Activated naive CD4-positive, alpha-beta T cell treated with anti-CD3 and anti-CD28 coated beads for 36 hours (primary cell): ENCODE results near the gene PSTPIP1. TPM values are rescaled to one million over a fixed set of nuclear protein-coding genes. Genes with fewer than 3 reads are reported as not detected.

Experiments
- CTCF ChIA-PET: fragments of 350-600 bp; sonication (Branson Sonifier 250); formaldehyde crosslinking; loops from one replicate; lab custom pipeline; 2021; ENCODE audit warnings: antibody characterized with exemption; lab: Charles Lee
- DNase-seq: peaks from one replicate; pipeline ENCODE4 v3.0.0-alpha.2; 2020
- H3K27ac Mint-ChIP-seq: one replicate; pipeline ENCODE4 v1.8.0; 2021; ENCODE audit warnings: mild to moderate bottlenecking, mixed read lengths
- H3K27me3 Mint-ChIP-seq: one replicate; pipeline ENCODE4 v1.8.0; 2021; ENCODE audit warnings: low read depth, mixed read lengths
- H3K36me3 Mint-ChIP-seq: one replicate; pipeline ENCODE4 v1.8.0; 2021; ENCODE audit warnings: low read depth, mixed read lengths
- H3K4me1 Mint-ChIP-seq: one replicate; pipeline ENCODE4 v1.8.0; 2021; ENCODE audit warnings: low read depth, mixed read lengths
- H3K4me3 Mint-ChIP-seq: one replicate; pipeline ENCODE4 v1.8.0; 2021; ENCODE audit warnings: mild to moderate bottlenecking, moderate library complexity, mixed read lengths
- H3K9me3 Mint-ChIP-seq: one replicate; pipeline ENCODE4 v1.8.0; 2021; ENCODE audit warnings: mixed read lengths
- intact Hi-C: fragments of 100-400 bp; cut with micrococcal nuclease; formaldehyde crosslinking; loops from one replicate; pipeline ENCODE4 v1.15.1; 2023
- total RNA-seq, 2 experiments: library from RNA; stranded (reverse); gene quantifications; one replicate each; pipeline ENCODE4 v1.2.3, GENCODE V29; 2021

The PSTPIP1 gene
- total RNA-seq, 2 experiments from 2014 or later, result 94.2 to 102 TPM

GRCh38 chr15:77063249-77063648 lies 68.3 kb downstream of the PSTPIP1 start:
- Mint-ChIP-seq H3K4me3 (no peak overlapping the region), H3K27me3 (no peaks in the 10 kb centered on the region), H3K36me3 (no peaks in the 10 kb centered on the region), H3K9me3 (no peaks in the 10 kb centered on the region), H3K27ac (no peak overlapping the region), H3K4me1 (peaks cover 39% of the 10 kb centered on the region)
- CTCF ChIA-PET, result interaction anchor here (1.3 kb wide), 1 partner anchor 29 kb away, joined by 3 read pairs; no protein-coding TSS in a partner anchor
- intact Hi-C loops, result no loop called here
- no peak for DNase-seq

- Mint-ChIP-seq H3K36me3 (no peaks in the 10 kb centered on the region), H3K27me3 (no peaks in the 10 kb centered on the region), H3K27ac (no peak overlapping the region), H3K9me3 (no peaks in the 10 kb centered on the region), H3K4me1 (peaks cover 43% of the 10 kb centered on the region), H3K4me3 (no peak overlapping the region)
- intact Hi-C loops, result no loop called here
- no peak for DNase-seq
- CTCF ChIA-PET, result interaction anchor here (0.6 to 1.3 kb wide), 3 partner anchors 29 to 895 kb away, joined by 3 read pairs; no protein-coding TSS in a partner anchor
These were observed 69.1 kb downstream of the PSTPIP1 start for GRCh38 chr15:77064063-77064462.

DNA sequence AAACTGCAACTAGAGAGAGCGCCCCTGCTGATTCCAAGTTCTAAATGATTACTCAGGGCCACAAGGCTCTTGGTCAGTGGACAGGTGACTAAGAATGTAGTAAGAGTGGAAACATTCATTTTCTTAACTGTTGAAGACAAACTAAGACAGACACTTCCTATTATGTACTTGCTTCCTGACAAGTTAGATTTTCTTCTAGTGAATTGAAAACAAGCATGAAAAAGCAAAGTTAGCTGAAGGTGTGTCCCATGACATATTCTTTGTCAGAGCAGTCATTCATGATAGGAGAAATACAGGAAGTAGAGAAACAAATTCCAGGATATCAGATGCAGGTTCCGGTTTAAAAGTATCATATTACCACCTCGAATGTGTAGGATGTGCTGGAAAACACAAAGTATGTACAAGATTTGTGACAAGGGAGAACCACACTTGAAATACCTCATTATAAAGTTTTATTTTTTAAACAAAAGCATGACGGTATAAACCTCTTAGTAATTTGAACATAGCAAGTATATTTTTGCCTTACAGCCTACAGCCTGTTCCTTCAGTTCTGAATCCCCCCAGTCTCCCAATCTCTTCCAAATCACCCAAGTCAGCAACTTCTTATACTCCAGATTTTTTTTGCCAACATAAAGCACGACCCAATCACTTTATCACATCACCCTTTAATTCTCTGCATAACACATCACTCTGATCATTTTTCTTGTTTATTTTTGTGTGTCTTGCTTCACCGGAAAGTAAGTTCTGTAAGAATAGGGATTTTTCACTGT lies 69.8 kb downstream of the PSTPIP1 start:
- peaks cover 42% of the 10 kb centered on the region for H3K4me1 Mint-ChIP-seq
- CTCF ChIA-PET, result interaction anchor here (0.6 to 0.7 kb wide), 2 partner anchors 45 to 894 kb away, joined by 3 read pairs; no protein-coding TSS in a partner anchor
- no peaks in the 10 kb centered on the region for H3K36me3 Mint-ChIP-seq
- H3K9me3 Mint-ChIP-seq, result no peaks in the 10 kb centered on the region
- no peaks in the 10 kb centered on the region for H3K27me3 Mint-ChIP-seq
- DNase-seq, result no peak
- H3K27ac Mint-ChIP-seq, result no peak overlapping the region
- intact Hi-C loops, result no loop called here
- no peak overlapping the region for H3K4me3 Mint-ChIP-seq

DNA sequence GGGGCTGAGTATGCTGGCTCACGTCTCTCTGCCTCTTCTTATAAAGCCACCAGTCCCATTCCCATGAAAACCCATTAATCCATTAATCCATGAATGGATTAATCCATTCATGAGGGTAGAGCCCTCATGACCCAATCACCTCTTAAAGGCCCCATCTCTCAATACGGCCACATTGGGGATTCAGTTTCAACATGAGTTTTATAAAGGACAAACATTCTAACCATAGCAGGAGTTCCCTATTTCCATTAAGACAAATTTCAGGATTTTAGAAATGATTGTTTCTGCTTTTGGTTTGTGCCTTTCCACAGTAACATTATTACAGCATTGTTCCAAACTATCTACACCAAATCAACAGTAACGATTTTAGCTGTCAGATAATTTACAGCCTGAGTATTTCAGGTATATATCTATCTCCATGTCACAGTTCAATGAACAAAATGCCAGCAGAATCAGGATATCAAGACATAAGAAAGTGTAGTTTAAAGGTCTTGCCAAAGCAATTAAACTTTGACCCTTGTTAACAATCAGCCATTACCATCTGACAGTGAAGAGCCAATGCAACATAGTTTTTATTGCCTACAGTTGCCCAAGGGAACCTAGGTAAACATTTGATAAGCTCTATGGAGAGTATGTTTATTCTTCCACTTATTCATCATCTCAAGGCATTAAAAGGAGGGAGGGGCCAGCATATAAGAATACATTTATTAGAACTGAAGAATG lies 72.2 kb downstream of the PSTPIP1 start:
- no peak for DNase-seq
- no peaks in the 10 kb centered on the region for H3K9me3 Mint-ChIP-seq
- H3K36me3 Mint-ChIP-seq, result no peaks in the 10 kb centered on the region
- intact Hi-C loops, result no loop called here
- CTCF ChIA-PET, result interaction anchor here (2.3 kb wide), 1 partner anchor 8 kb away, joined by 5 read pairs; no protein-coding TSS in a partner anchor
- no peak overlapping the region for H3K4me3 Mint-ChIP-seq
- H3K27ac Mint-ChIP-seq, result no peak overlapping the region
- H3K4me1 Mint-ChIP-seq, result peaks cover 45% of the 10 kb centered on the region
- H3K27me3 Mint-ChIP-seq, result no peaks in the 10 kb centered on the region

DNA sequence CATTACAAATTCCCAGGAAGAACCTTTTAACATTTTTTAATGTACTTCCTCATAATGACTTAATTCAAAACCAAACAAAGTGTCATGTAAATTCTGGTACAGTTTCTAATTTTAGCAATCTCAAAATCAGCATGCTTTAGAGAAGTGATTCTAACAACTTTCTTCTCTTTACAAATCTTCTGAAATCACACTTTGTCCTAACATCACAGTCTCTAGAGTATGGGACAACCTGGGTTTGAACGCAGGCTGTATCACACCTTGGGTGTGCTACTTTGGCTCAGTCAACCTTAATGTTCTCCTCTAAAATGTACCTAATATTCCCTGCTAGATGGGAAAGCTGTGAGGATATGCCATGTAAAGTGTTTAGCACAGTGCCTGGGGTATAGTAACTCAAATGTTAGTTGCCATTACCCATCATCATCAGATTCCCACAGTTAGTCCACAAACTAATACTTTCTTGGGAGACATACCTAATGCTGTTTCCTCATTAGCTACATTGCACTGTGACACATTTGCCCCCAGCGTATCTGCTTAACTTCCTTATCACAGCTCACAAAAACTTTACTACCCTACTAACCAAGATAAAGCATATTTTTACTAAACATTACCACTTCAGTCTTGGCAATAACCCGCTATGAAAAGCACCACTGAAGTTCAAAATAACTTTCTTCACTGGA lies 72.9 kb downstream of the PSTPIP1 start:
- Mint-ChIP-seq H3K4me3 (no peak overlapping the region), H3K27ac (no peak overlapping the region), H3K27me3 (no peaks in the 10 kb centered on the region), H3K9me3 (no peaks in the 10 kb centered on the region), H3K4me1 (peaks cover 45% of the 10 kb centered on the region), H3K36me3 (no peaks in the 10 kb centered on the region)
- CTCF ChIA-PET, result interaction anchor here (2.3 kb wide), 1 partner anchor 9 kb away, joined by 5 read pairs; no protein-coding TSS in a partner anchor
- intact Hi-C loops, result no loop called here
- DNase-seq, result no peak

- CTCF ChIA-PET, result interaction anchor here (0.7 to 2.3 kb wide), 3 partner anchors 10 to 481 kb away, joined by 3 to 5 read pairs (median 3); no protein-coding TSS in a partner anchor
- Mint-ChIP-seq H3K4me1 (peaks cover 43% of the 10 kb centered on the region), H3K4me3 (no peak overlapping the region), H3K27me3 (no peaks in the 10 kb centered on the region), H3K27ac (no peak overlapping the region), H3K9me3 (no peaks in the 10 kb centered on the region), H3K36me3 (no peaks in the 10 kb centered on the region)
- no peak for DNase-seq
- intact Hi-C loops, result no loop called here
These were observed 73.7 kb downstream of the PSTPIP1 start for GRCh38 chr15:77068633-77069032.

DNA sequence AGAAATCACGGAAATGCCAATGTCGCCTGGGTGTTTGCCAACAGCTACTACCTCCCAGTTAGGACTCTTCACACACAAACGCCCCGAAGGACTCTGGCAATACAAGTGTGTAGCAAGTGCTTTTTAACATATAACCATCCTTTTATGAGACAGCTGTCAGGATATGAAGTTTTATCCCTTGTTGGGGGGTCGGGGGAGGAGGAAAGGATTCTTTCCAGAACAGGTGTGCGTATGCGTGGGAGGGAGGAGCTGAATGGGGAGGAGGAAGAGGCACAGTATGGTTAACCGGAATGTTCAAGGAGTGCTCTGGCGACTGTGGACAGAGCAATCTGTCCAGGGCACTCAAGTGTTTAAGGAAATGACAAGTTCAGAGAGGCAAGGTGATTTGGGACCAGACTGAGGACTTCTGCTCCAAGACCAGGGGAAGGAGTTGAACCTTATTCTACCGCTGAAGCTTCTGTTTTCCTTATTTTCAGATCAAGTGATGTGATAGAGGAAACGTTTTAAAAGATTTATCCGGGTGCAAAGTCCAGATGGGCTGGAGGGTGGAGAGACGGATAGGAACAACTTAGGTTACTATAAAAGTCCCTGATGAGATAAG lies 74.7 kb downstream of the PSTPIP1 start:
- H3K27me3 Mint-ChIP-seq, result no peaks in the 10 kb centered on the region
- intact Hi-C loops, result loop anchor here (2.0 to 5.0 kb wide), 3 partner anchors 73 to 353 kb away; partner anchors contain the start of genes HMG20A and PEAK1
- H3K36me3 Mint-ChIP-seq, result no peaks in the 10 kb centered on the region
- no peaks in the 10 kb centered on the region for H3K9me3 Mint-ChIP-seq
- no peak for DNase-seq
- CTCF ChIA-PET, result interaction anchor here (0.7 to 2.3 kb wide), 3 partner anchors 11 to 482 kb away, joined by 3 to 5 read pairs (median 3); no protein-coding TSS in a partner anchor
- peak overlapping the region; percentile 77 for H3K4me3 Mint-ChIP-seq
- no peak overlapping the region for H3K27ac Mint-ChIP-seq
- H3K4me1 Mint-ChIP-seq, result peaks cover 40% of the 10 kb centered on the region

DNA sequence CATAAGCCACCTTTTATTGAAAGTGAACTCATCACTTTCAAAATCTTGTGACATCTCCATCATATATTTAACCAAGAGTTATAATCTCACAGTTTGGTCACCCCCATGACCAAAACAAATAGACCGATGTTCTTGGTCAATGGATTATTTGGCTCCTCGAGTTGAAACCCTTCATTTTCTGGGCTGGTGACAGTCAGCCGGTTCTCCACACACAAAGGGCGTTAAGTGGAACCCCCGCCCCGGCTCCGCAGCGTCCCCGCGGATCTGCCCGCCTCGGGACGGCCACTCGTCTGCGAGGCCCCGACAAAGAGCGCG lies 75.2 kb downstream of the PSTPIP1 start:
- H3K4me3 Mint-ChIP-seq, result peak overlapping the region; percentile 77
- no peak overlapping the region for H3K27ac Mint-ChIP-seq
- no peaks in the 10 kb centered on the region for H3K9me3 Mint-ChIP-seq
- no peak for DNase-seq
- intact Hi-C loops, result loop anchor here (2.0 to 5.0 kb wide), 3 partner anchors 73 to 352 kb away; partner anchors contain the start of genes HMG20A and PEAK1
- H3K27me3 Mint-ChIP-seq, result no peaks in the 10 kb centered on the region
- no peaks in the 10 kb centered on the region for H3K36me3 Mint-ChIP-seq
- H3K4me1 Mint-ChIP-seq, result peaks cover 35% of the 10 kb centered on the region
- CTCF ChIA-PET, result no interaction called here

GRCh38 chr15:77070495-77071304 lies 75.8 kb downstream of the PSTPIP1 start, which contains the start of gene TSPAN3:
Gene TSPAN3, minus strand, starts transcription at chr15:77071109. Its CDS starts 155 bp downstream, at chr15:77070954.
- Mint-ChIP-seq H3K27me3 (no peaks in the 10 kb centered on the region), H3K9me3 (no peaks in the 10 kb centered on the region), H3K4me1 (peaks cover 35% of the 10 kb centered on the region), H3K36me3 (no peaks in the 10 kb centered on the region), H3K27ac (peak within 1 kb of the TSS; percentile 71), H3K4me3 (peak within 1 kb of the TSS; percentile 77)
- DNase-seq, result peak; percentile 93
- CTCF ChIA-PET, result no interaction called here
- intact Hi-C loops, result loop anchor here (1.0 to 5.0 kb wide), 4 partner anchors 48 to 352 kb away; partner anchors contain the start of genes HMG20A and PEAK1

- H3K27ac Mint-ChIP-seq, result peak overlapping the region; percentile 71
- no peaks in the 10 kb centered on the region for H3K27me3 Mint-ChIP-seq
- H3K4me3 Mint-ChIP-seq, result peak overlapping the region; percentile 71
- CTCF ChIA-PET, result no interaction called here
- no peak for DNase-seq
- H3K9me3 Mint-ChIP-seq, result no peaks in the 10 kb centered on the region
- no peaks in the 10 kb centered on the region for H3K36me3 Mint-ChIP-seq
- peaks cover 35% of the 10 kb centered on the region for H3K4me1 Mint-ChIP-seq
- intact Hi-C loops, result loop anchor here (1.0 to 5.0 kb wide), 4 partner anchors 49 to 351 kb away; partner anchors contain the start of genes HMG20A and PEAK1
These were observed 76.6 kb downstream of the PSTPIP1 start for GRCh38 chr15:77071305-77072223.
